ENCODE results near the gene MGMT. TPM values are rescaled to one million over a fixed set of nuclear protein-coding genes. Genes with fewer than 3 reads are reported as not detected.

MGMT gene
- total RNA-seq, 2 experiments from 2014 or later: 9.0 to 9.6 TPM

DNA sequence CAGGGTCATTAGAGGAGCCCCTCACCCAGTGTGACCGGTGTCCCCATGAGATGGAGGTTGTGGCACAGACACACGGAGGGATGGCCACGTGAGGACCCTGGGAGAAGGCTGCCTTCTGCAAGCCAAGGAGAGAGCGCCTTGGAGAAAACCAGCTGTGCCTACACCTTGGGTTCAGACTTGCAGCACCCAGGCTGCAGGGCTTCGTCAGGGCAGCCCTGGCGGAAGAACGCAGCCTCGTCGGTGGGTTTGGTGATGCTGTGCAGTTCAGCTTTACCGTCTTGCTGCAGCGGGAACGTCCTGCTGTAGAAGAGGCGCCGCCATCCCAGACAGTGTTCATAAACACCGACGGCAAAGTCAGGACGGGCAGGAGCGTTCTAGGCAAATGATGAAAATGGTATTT, 89.3 kb downstream of the MGMT start:
- H3K27me3 ChIP-seq (ENCODE audit: control insufficient read depth in 1 of 2, insufficient read depth in 2 of 2, low read length in 2 of 2): no peaks in the 10 kb centered on the region
- Mint-ChIP-seq H3K27me3 (no peaks in the 10 kb centered on the region), H3K9me3 (peaks cover under 1% of the 10 kb centered on the region), H3K36me3 (ENCODE audit: low read depth) (peaks cover 73% of the 10 kb centered on the region), H3K4me1 (ENCODE audit: low read depth) (no peaks in the 10 kb centered on the region), H3K27ac (no peak overlapping the region), H3K4me3 (no peak overlapping the region)
- H3K4me3 ChIP-seq (ENCODE audit: low read length): no peak overlapping the region
- CTCF ChIA-PET: no interaction called here
- POLR2A ChIA-PET: no interaction called here
- peaks cover 0 to 32% of the 10 kb centered on the region in 2 experiments for H3K9me3 ChIP-seq (ENCODE audit: control insufficient read depth in 1 of 2, insufficient read depth in 1 of 2, low read length in 2 of 2)
- H3K4me1 ChIP-seq (ENCODE audit: insufficient read depth, low read length): no peaks in the 10 kb centered on the region
- DNase-seq (peak in 1 of 14 experiments; percentile 6), ATAC-seq (ENCODE audit: poor library complexity) (no peak)
- TF ChIP-seq, protein P1, sequence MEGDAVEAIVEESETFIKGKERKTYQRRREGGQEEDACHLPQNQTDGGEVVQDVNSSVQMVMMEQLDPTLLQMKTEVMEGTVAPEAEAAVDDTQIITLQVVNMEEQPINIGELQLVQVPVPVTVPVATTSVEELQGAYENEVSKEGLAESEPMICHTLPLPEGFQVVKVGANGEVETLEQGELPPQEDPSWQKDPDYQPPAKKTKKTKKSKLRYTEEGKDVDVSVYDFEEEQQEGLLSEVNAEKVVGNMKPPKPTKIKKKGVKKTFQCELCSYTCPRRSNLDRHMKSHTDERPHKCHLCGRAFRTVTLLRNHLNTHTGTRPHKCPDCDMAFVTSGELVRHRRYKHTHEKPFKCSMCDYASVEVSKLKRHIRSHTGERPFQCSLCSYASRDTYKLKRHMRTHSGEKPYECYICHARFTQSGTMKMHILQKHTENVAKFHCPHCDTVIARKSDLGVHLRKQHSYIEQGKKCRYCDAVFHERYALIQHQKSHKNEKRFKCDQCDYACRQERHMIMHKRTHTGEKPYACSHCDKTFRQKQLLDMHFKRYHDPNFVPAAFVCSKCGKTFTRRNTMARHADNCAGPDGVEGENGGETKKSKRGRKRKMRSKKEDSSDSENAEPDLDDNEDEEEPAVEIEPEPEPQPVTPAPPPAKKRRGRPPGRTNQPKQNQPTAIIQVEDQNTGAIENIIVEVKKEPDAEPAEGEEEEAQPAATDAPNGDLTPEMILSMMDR (IDR thresholded peaks at IDR 0.05): no peak
- H3K36me3 ChIP-seq (ENCODE audit: insufficient read depth, low read length): no peaks in the 10 kb centered on the region
- intact Hi-C loops (cut with DNase I, micrococcal nuclease): no loop called here
- no peak overlapping the region for H3K27ac ChIP-seq (ENCODE audit: low read depth in 1 of 2, low read length in 2 of 2)

DNA sequence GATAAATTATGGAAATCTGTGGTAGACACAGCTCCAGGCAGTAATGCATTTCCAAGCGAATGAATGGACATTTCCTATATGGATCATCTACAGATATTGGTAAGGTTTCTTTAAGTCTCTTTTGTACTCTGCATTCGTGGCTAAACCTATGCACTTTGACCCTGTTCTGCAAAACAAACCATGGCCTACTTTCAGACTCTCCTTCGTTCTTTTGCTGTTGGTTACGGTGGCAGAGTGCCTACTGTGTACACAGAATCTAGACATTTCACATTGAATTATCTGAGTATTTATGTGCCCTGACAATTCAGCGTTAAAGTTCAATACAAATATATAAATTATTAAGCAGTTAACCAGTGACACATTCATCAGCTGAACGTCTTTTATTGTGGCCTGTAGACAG, 93.3 kb downstream of the MGMT start:
- no peaks in the 10 kb centered on the region for H3K36me3 ChIP-seq (ENCODE audit: insufficient read depth, low read length)
- no peak overlapping the region for H3K4me3 Mint-ChIP-seq
- TF ChIP-seq, protein P1 (IDR thresholded peaks at IDR 0.05): no peak
- ATAC-seq (ENCODE audit: poor library complexity): no peak
- peaks cover 0 to 40% of the 10 kb centered on the region in 2 experiments for H3K9me3 ChIP-seq (ENCODE audit: control insufficient read depth in 1 of 2, insufficient read depth in 1 of 2, low read length in 2 of 2)
- H3K27ac ChIP-seq (ENCODE audit: low read depth in 1 of 2, low read length in 2 of 2): no peak overlapping the region
- H3K4me1 Mint-ChIP-seq (ENCODE audit: low read depth): peaks cover 3% of the 10 kb centered on the region
- H3K9me3 Mint-ChIP-seq: no peaks in the 10 kb centered on the region
- peaks cover 56% of the 10 kb centered on the region for H3K36me3 Mint-ChIP-seq (ENCODE audit: low read depth)
- intact Hi-C loops (cut with DNase I, micrococcal nuclease): no loop called here
- no peaks in the 10 kb centered on the region for H3K27me3 ChIP-seq (ENCODE audit: control insufficient read depth in 1 of 2, insufficient read depth in 2 of 2, low read length in 2 of 2)
- ChIA-PET CTCF (no interaction called here), POLR2A (no interaction called here)
- H3K27ac Mint-ChIP-seq: no peak overlapping the region
- no peaks in the 10 kb centered on the region for H3K27me3 Mint-ChIP-seq
- no peaks in the 10 kb centered on the region for H3K4me1 ChIP-seq (ENCODE audit: insufficient read depth, low read length)
- H3K4me3 ChIP-seq (ENCODE audit: low read length): no peak overlapping the region
- DNase-seq: no peak

DNA sequence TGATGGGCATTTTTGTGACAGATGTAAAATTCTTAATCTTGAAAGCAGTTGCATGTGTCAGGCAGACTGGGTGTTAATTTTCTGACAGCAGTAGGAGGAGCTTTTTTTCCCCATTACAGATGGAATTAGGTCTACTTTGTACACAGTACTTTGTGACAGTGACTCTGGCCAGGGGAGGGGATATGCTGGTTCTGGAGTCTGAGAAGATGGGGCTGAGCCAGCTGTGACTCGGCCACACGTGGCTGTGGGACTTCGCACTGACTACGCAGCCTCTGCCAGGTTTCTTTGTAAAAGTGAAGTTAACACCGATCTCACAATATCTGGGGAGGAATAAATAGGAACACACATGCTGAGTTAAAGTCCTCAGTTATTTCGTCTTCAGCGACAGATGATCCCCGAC, 95.4 kb downstream of the MGMT start:
- ATAC-seq (ENCODE audit: poor library complexity) (no peak), DNase-seq (no peak)
- H3K4me3 ChIP-seq (ENCODE audit: low read length): no peak overlapping the region
- Mint-ChIP-seq H3K27me3 (no peaks in the 10 kb centered on the region), H3K4me1 (ENCODE audit: low read depth) (peaks cover 5% of the 10 kb centered on the region), H3K36me3 (ENCODE audit: low read depth) (peaks cover 66% of the 10 kb centered on the region), H3K27ac (no peak overlapping the region), H3K9me3 (no peaks in the 10 kb centered on the region), H3K4me3 (no peak overlapping the region)
- H3K4me1 ChIP-seq (ENCODE audit: insufficient read depth, low read length): no peaks in the 10 kb centered on the region
- H3K27me3 ChIP-seq (ENCODE audit: control insufficient read depth in 1 of 2, insufficient read depth in 2 of 2, low read length in 2 of 2): no peaks in the 10 kb centered on the region
- H3K27ac ChIP-seq (ENCODE audit: low read depth in 1 of 2, low read length in 2 of 2): no peak overlapping the region
- H3K9me3 ChIP-seq (ENCODE audit: control insufficient read depth in 1 of 2, insufficient read depth in 1 of 2, low read length in 2 of 2): peaks cover 0 to 46% of the 10 kb centered on the region in 2 experiments
- TF ChIP-seq, protein P1 (IDR thresholded peaks at IDR 0.05): no peak
- ChIA-PET POLR2A (no interaction called here), CTCF (no interaction called here)
- intact Hi-C loops (cut with DNase I, micrococcal nuclease): no loop called here
- H3K36me3 ChIP-seq (ENCODE audit: insufficient read depth, low read length): peaks cover 8% of the 10 kb centered on the region
